Tibial nerve (tissue), 4 donors: Measurements from ENCODE around the gene WDR45B. TPM values are rescaled to one million over a fixed set of nuclear protein-coding genes. Genes with fewer than 3 reads are reported as not detected.

ENCODE experiments used
- DNase-seq, 2 donors: peaks; one replicate each; pipeline ENCODE4 v3.0.0-alpha.2; 2019; ENCODE audit warnings: low spot score in 2 of 2
- H3K27ac ChIP-seq, 4 donors: fragments of 200-600 bp; sonication (generic) in 3 of 4; one replicate each; pipeline ENCODE4 v1.5.1; 2017 to 2019; ENCODE audit warnings: mild to moderate bottlenecking in 1 of 4
- H3K27me3 ChIP-seq, 2 donors: fragments of 200-600 bp; sonication (generic) in 1 of 2; one replicate each; pipeline versions ENCODE4 v1.5.1 to v1.6.0; 2017 to 2019
- H3K36me3 ChIP-seq, 3 donors: fragments of 200-600 bp; sonication (generic); one replicate each; pipeline ENCODE4 v1.5.1; 2018 to 2019
- H3K4me1 ChIP-seq, 4 donors: fragments of 200-600 bp; sonication (generic) in 3 of 4; one replicate each; pipeline ENCODE4 v1.5.1; 2017 to 2019
- H3K4me3 ChIP-seq, 4 donors: fragments of 200-600 bp; sonication (generic) in 3 of 4; one replicate each; pipeline ENCODE4 v1.5.1; 2017 to 2019; ENCODE audit warnings: mild to moderate bottlenecking in 1 of 4, moderate library complexity in 1 of 4
- H3K9me3 ChIP-seq, 4 donors: fragments of 200-600 bp; sonication (generic) in 3 of 4; one replicate each; pipeline ENCODE4 v1.5.1; 2017 to 2019
- EP300 ChIP-seq, 2 donors: sonication (generic); formaldehyde crosslinking; IDR thresholded peaks; one replicate each; pipeline ENCODE4 v1.6.1; 2017; ENCODE audit warnings: antibody characterized with exemption in 2 of 2, mild to moderate bottlenecking in 1 of 2
- POLR2A ChIP-seq, 2 donors: fragments of 450-650 bp; IDR thresholded peaks; one replicate each; pipeline ENCODE4 v1.6.1; 2017; ENCODE audit warnings: antibody characterized with exemption in 2 of 2, mild to moderate bottlenecking in 2 of 2, moderate library complexity in 2 of 2
- WGBS, 2 donors: methylation state at CpG; one replicate each; pipeline ENCODE4 v1.1.5; 2018; 5-methylcytosine and 5-hydroxymethylcytosine counted together
- total RNA-seq, 4 donors: library from RNA; depleted of rRNA; stranded (reverse); fragments of >200 nt; gene quantifications; one replicate each; pipeline ENCODE4 v1.1.0, GENCODE V29; 2016
- TF ChIP-seq, protein P1 (sequence below), 5 experiments: fragments of 200-600 bp in 3 of 5; fragments of 450-650 bp in 2 of 5; sonication (generic) in 3 of 5; IDR thresholded peaks; one replicate each; pipeline ENCODE4 v1.5.1; 2016 to 2019; ENCODE audit warnings: antibody characterized with exemption in 5 of 5, mild to moderate bottlenecking in 3 of 5, moderate library complexity in 2 of 5

WDR45B gene
- total RNA-seq, 4 donors from 2014 or later: 64.9 to 114 (median 88.5) TPM

DNA sequence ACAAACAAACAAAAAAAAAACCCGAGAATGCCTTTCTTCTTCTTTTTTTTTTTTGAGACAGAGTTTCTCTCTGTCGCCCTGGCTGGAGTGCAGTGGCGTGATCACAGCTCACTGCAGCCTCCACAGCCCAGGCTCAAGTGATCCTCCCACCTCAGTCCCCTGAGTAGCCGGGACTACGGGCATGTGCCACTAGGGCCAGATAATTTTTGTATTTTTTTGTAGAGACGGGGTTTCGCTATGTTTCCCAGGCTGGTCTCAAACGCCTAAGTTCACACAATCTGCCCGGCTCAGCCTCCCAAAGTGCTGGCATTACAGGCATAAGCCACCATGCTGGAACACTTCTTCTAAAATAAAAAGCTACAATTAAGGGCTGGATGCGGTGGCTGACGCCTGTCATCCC lies 17.0 kb upstream of the WDR45B start:
- Histone ChIP-seq H3K4me3 (no peak overlapping the region), H3K4me1 (peaks cover 0 to 13% (median 8%) of the 10 kb centered on the region in 4 donors), H3K36me3 (peaks cover 0 to 53% (median 0%) of the 10 kb centered on the region in 3 donors), H3K27me3 (no peaks in the 10 kb centered on the region), H3K27ac (peak overlapping the region in 2 of 4 donors; percentile 59 to 62), H3K9me3 (no peaks in the 10 kb centered on the region)
- WGBS, 2 donors: 72 to 88% methylated on average over 11 of the region's 11 CpGs
- no peak for DNase-seq
- TF ChIP-seq POLR2A (IDR thresholded peaks at IDR 0.05): no peak
- TF ChIP-seq EP300 (IDR thresholded peaks at IDR 0.05): no peak
- TF ChIP-seq, protein P1, sequence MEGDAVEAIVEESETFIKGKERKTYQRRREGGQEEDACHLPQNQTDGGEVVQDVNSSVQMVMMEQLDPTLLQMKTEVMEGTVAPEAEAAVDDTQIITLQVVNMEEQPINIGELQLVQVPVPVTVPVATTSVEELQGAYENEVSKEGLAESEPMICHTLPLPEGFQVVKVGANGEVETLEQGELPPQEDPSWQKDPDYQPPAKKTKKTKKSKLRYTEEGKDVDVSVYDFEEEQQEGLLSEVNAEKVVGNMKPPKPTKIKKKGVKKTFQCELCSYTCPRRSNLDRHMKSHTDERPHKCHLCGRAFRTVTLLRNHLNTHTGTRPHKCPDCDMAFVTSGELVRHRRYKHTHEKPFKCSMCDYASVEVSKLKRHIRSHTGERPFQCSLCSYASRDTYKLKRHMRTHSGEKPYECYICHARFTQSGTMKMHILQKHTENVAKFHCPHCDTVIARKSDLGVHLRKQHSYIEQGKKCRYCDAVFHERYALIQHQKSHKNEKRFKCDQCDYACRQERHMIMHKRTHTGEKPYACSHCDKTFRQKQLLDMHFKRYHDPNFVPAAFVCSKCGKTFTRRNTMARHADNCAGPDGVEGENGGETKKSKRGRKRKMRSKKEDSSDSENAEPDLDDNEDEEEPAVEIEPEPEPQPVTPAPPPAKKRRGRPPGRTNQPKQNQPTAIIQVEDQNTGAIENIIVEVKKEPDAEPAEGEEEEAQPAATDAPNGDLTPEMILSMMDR (IDR thresholded peaks at IDR 0.05): no peak

DNA sequence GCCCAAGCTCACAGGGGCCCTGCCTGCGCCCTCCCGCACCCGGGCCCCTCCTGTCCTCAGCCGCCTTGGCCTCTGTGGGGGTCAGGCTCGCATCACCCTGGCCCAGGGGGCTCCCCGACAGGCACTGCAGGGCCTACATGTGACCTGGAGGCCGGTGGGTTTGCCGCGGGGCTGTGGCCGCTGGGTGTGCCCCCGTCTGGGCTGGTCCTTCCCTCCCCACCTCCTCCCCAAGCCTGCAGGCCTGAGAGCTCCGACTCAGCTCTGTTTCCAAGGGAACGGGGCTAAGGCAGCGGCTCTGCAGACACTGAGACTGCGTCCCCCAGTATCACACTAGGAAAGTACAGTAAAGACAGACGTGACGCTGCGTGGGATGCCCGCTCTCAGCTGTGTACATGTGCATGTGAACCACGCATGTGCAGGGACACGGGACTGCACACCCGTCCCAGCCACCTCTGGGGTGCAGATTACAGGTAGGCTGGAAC lies 16.5 kb upstream of the WDR45B start:
- Histone ChIP-seq H3K36me3 (peaks cover 0 to 58% (median 0%) of the 10 kb centered on the region in 3 donors), H3K27ac (peak overlapping the region in 3 of 4 donors; percentile 14 to 62 (median 33)), H3K9me3 (no peaks in the 10 kb centered on the region), H3K27me3 (no peaks in the 10 kb centered on the region), H3K4me3 (no peak overlapping the region), H3K4me1 (peaks cover 0 to 13% (median 8%) of the 10 kb centered on the region in 4 donors)
- no peak for DNase-seq
- WGBS, 2 donors: 46 to 82% methylated on average over 20 of the region's 22 CpGs
- TF ChIP-seq, protein P1 (IDR thresholded peaks at IDR 0.05): no peak
- TF ChIP-seq POLR2A (IDR thresholded peaks at IDR 0.05) (no peak), EP300 (IDR thresholded peaks at IDR 0.05) (no peak)

DNA sequence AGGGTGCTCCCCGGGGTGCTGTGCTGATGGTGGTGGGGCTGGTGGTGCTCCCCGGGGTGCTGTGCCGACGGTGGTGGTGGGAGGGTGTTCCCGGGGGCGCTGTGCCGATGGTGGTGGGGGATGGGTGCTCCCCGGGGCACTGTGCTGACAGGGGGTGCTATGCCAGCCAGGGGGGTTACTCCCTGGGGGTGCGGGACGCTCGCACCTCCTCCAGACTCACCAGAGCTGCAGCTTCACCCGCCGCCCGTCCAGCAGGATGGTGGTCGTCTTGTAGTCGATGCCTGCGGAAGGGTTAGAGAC lies 16.0 kb upstream of the WDR45B start:
- Histone ChIP-seq H3K9me3 (no peaks in the 10 kb centered on the region), H3K4me1 (peaks cover 0 to 13% (median 8%) of the 10 kb centered on the region in 4 donors), H3K27ac (peak overlapping the region in 2 of 4 donors; percentile 33 to 62), H3K36me3 (peaks cover 0 to 63% (median 0%) of the 10 kb centered on the region in 3 donors), H3K27me3 (no peaks in the 10 kb centered on the region), H3K4me3 (no peak overlapping the region)
- DNase-seq: no peak
- TF ChIP-seq, protein P1 (IDR thresholded peaks at IDR 0.05): no peak
- TF ChIP-seq EP300 (IDR thresholded peaks at IDR 0.05) (no peak), POLR2A (IDR thresholded peaks at IDR 0.05) (no peak)
- WGBS, 2 donors: 75 to 86% methylated on average over 8 to 14 of the region's 17 CpGs

DNA sequence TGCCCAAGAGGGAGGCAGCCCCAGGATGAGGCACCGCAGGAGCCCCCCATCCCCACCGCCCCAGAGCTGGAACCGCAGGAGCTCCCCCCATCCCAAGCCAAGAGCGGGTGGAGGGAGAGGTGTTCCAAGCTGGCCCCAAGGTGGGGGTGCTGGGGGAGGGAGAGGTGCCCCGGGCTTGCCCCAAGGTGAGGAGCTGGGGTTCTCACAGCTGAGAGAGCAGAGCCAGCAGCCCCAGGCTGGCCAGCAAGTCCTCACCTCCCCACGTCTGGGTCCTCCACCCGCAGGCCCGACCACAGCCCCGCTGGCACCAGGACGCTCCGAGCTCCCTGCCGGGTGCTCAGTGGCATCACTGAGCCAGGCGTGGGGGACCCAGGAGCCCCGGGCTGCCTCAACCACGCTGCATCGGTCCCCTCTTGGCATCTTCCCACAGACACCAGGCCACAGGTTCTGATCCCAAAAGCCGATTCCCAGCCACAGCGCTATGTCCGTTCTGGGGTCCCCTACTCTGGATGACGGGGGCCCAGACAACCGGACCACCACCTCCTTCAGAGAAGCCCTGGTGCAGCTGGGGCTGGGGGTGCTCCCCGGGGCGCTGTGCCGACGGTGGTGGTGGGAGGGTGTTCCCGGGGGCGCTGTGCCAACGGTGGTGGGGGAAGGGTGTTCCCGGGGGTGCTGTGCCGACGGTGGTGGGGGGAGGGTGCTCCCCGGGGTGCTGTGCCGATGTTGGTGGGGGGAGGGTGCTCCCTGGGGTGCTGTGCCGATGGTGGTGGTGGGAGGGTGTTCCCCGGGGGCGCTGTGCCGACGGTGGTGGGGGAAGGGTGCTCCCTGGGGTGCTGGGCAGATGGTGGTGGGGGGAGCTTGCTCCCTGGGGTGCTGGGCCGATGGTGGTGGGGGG lies 15.4 kb upstream of the WDR45B start:
- peak overlapping the region in 1 of 4 donors; percentile 62 for H3K27ac ChIP-seq
- H3K4me1 ChIP-seq: peaks cover 0 to 9% (median 5%) of the 10 kb centered on the region in 4 donors
- no peaks in the 10 kb centered on the region for H3K27me3 ChIP-seq
- no peaks in the 10 kb centered on the region for H3K9me3 ChIP-seq
- no peak for DNase-seq
- peaks cover 0 to 69% (median 0%) of the 10 kb centered on the region in 3 donors for H3K36me3 ChIP-seq
- TF ChIP-seq POLR2A (IDR thresholded peaks at IDR 0.05): no peak
- TF ChIP-seq, protein P1 (IDR thresholded peaks at IDR 0.05): no peak
- no peak for TF ChIP-seq EP300 (IDR thresholded peaks at IDR 0.05)
- no peak overlapping the region for H3K4me3 ChIP-seq
- WGBS, 2 donors: 84 to 90% methylated on average over 16 to 25 of the region's 39 CpGs

DNA sequence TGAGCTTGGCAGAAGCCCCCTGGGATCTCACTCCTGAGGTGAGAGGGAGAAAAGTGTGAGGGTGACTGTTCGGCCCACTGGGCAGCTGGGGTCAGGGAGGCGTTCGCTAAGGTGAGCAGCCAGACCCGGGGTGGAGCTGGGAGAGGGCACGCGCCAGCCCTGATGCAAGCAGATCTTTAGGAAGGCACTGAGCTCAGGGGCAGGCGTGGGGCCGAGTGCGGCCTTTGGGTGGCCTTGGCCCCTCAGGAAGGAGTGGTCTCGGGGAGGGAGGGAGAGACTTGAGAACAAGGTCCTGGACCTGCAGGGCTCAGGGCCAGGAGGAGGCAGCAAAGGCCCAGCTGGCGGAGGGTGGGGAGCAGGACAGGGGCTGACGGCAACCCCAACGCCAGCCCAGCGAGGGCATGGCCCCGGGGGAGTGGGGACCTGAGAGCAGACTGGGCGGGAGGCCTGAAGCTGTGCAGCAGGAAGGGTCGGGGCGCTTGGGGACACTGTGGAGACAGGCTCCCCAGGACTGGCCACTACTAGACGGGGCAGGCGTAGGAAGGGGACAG lies 14.5 kb upstream of the WDR45B start:
- 82 to 83% methylated on average over 20 of the region's 20 CpGs for WGBS, 2 donors
- Histone ChIP-seq H3K4me1 (peaks cover 0 to 3% (median under 1%) of the 10 kb centered on the region in 4 donors), H3K27ac (peak overlapping the region in 1 of 4 donors; percentile 13), H3K27me3 (no peaks in the 10 kb centered on the region), H3K9me3 (no peaks in the 10 kb centered on the region), H3K4me3 (no peak overlapping the region), H3K36me3 (peaks cover 0 to 74% (median 0%) of the 10 kb centered on the region in 3 donors)
- no peak for DNase-seq
- no peak for TF ChIP-seq POLR2A (IDR thresholded peaks at IDR 0.05)
- TF ChIP-seq, protein P1 (IDR thresholded peaks at IDR 0.05): no peak
